ENCODE data around the gene LDHD.
"Not testable (repeated sequence)": the region's sequence is repeated elsewhere in the genome, so short reads cannot be mapped to it uniquely, and the experiment has no call there.

The LDHD gene

GRCh38 chr16:75102595-75102994, 14.0 kb downstream of the LDHD start:
- H3K4me3 ChIP-seq (ENCODE audit: low read depth, low read length) = no peak overlapping the region
- no peak for DNase-seq (ENCODE audit: low read depth)

- no peak overlapping the region for H3K4me3 ChIP-seq (ENCODE audit: low read depth, low read length)
- no peak for DNase-seq (ENCODE audit: low read depth)
Observed at GRCh38 chr16:75101635-75102034, 14.9 kb downstream of the LDHD start.

- H3K4me3 ChIP-seq (ENCODE audit: low read depth, low read length) = no peak overlapping the region
- no peak for DNase-seq (ENCODE audit: low read depth)
Observed at GRCh38 chr16:75100603-75100990, 16.0 kb downstream of the LDHD start.

GRCh38 chr16:75099738-75100602, 16.6 kb downstream of the LDHD start:
- no peak for DNase-seq (ENCODE audit: low read depth)
- H3K4me3 ChIP-seq (ENCODE audit: low read depth, low read length) = no peak overlapping the region

- no peak overlapping the region for H3K4me3 ChIP-seq (ENCODE audit: low read depth, low read length)
- no peak for DNase-seq (ENCODE audit: low read depth)
Observed at GRCh38 chr16:75099075-75099667, 17.4 kb downstream of the LDHD start.

GRCh38 chr16:75097941-75098901, 18.4 kb downstream of the LDHD start:
- H3K4me3 ChIP-seq (ENCODE audit: low read depth, low read length) = no peak overlapping the region
- no peak for DNase-seq (ENCODE audit: low read depth)

GRCh38 chr16:75097191-75097761, 19.3 kb downstream of the LDHD start:
- H3K4me3 ChIP-seq (ENCODE audit: low read depth, low read length) = no peak overlapping the region
- DNase-seq (ENCODE audit: low read depth) = no peak

- H3K4me3 ChIP-seq (ENCODE audit: low read depth, low read length) = no peak overlapping the region
- DNase-seq (ENCODE audit: low read depth) = no peak
Observed at GRCh38 chr16:75096656-75097055, 19.9 kb downstream of the LDHD start.

- DNase-seq (ENCODE audit: low read depth) = no peak
- H3K4me3 ChIP-seq (ENCODE audit: low read depth, low read length) = no peak overlapping the region
Observed at GRCh38 chr16:75095204-75095621, 21.4 kb downstream of the LDHD start.

GRCh38 chr16:75093598-75094540, 22.7 kb downstream of the LDHD start:
- no peak for DNase-seq (ENCODE audit: low read depth)
- H3K4me3 ChIP-seq (ENCODE audit: low read depth, low read length) = no peak overlapping the region

GRCh38 chr16:75092777-75093176, 23.8 kb downstream of the LDHD start:
- no peak for DNase-seq (ENCODE audit: low read depth)
- no peak overlapping the region for H3K4me3 ChIP-seq (ENCODE audit: low read depth, low read length)

- DNase-seq (ENCODE audit: low read depth); H3K4me3 ChIP-seq (ENCODE audit: low read depth, low read length): not testable (repeated sequence)
Observed at GRCh38 chr16:75091619-75092018, 25.0 kb downstream of the LDHD start.

GRCh38 chr16:75090899-75091298, 25.7 kb downstream of the LDHD start:
- H3K4me3 ChIP-seq (ENCODE audit: low read depth, low read length); DNase-seq (ENCODE audit: low read depth): not testable (repeated sequence)

- H3K4me3 ChIP-seq (ENCODE audit: low read depth, low read length) = no peak overlapping the region
Observed at GRCh38 chr16:75089486-75090202, 26.9 kb downstream of the LDHD start.

GRCh38 chr16:75088934-75089333, 27.6 kb downstream of the LDHD start:
- DNase-seq (ENCODE audit: low read depth) = no peak

More at GRCh38 chr16:75089486-75090202, 26.9 kb downstream of the LDHD start:
- DNase-seq (ENCODE audit: low read depth) = no peak

GRCh38 chr16:75088216-75088615, 28.4 kb downstream of the LDHD start:
- no peak for DNase-seq (ENCODE audit: low read depth)
- no peak overlapping the region for H3K4me3 ChIP-seq (ENCODE audit: low read depth, low read length)

More at GRCh38 chr16:75088934-75089333, 27.6 kb downstream of the LDHD start:
- no peak overlapping the region for H3K4me3 ChIP-seq (ENCODE audit: low read depth, low read length)

GRCh38 chr16:75087375-75087979, 29.1 kb downstream of the LDHD start:
- peak; percentile 45 for DNase-seq (ENCODE audit: low read depth)

More at GRCh38 chr16:75087375-75087979, 29.1 kb downstream of the LDHD start:
- H3K4me3 ChIP-seq (ENCODE audit: low read depth, low read length) = no peak overlapping the region
